Putamen (tissue), 1 donor: ENCODE data around the gene SEC23A.
A peak's percentile ranks its signal among the peaks of the same experiment; 100 is the strongest.
"Not testable (repeated sequence)": the region's sequence is repeated elsewhere in the genome, so short reads cannot be mapped to it uniquely, and the experiment has no call there.

ENCODE experiments used
- DNase-seq: peaks from one replicate; pipeline ENCODE4 v3.0.0-alpha.2; 2016; ENCODE audit warnings: low spot score

The SEC23A gene

GRCh38 chr14:39029789-39030188, 73.2 kb downstream of the SEC23A start:
- DNase-seq = no peak

GRCh38 chr14:39028620-39029019, 74.4 kb downstream of the SEC23A start:
- DNase-seq = no peak

GRCh38 chr14:39025810-39026627, 77.0 kb downstream of the SEC23A start:
- DNase-seq = no peak

GRCh38 chr14:39025250-39025809, 77.7 kb downstream of the SEC23A start:
- no peak for DNase-seq

- no peak for DNase-seq
These were observed 78.8 kb downstream of the SEC23A start for GRCh38 chr14:39023939-39024871.

- DNase-seq = not testable (repeated sequence)
These were observed 85.7 kb downstream of the SEC23A start for GRCh38 chr14:39017096-39018016.

- DNase-seq = no peak
These were observed 86.3 kb downstream of the SEC23A start for GRCh38 chr14:39016733-39017095.

GRCh38 chr14:39015964-39016577, 87.0 kb downstream of the SEC23A start:
- no peak for DNase-seq

GRCh38 chr14:39015360-39015961, 87.6 kb downstream of the SEC23A start:
- DNase-seq = peak; percentile 56

- no peak for DNase-seq
These were observed 88.6 kb downstream of the SEC23A start for GRCh38 chr14:39014460-39014859.

- DNase-seq = not testable (repeated sequence)
These were observed 94.1 kb downstream of the SEC23A start for GRCh38 chr14:39008965-39009364.

- DNase-seq = no peak
These were observed 96.2 kb downstream of the SEC23A start for GRCh38 chr14:39006721-39007410.

GRCh38 chr14:39005044-39005880, 97.8 kb downstream of the SEC23A start:
- no peak for DNase-seq

- no peak for DNase-seq
These were observed 103.1 kb downstream of the SEC23A start for GRCh38 chr14:38999949-39000348.

- no peak for DNase-seq
These were observed 108.3 kb downstream of the SEC23A start for GRCh38 chr14:38994731-38995130.

GRCh38 chr14:38993981-38994380, 109.1 kb downstream of the SEC23A start:
- no peak for DNase-seq

GRCh38 chr14:38992067-38992844, 110.8 kb downstream of the SEC23A start:
- DNase-seq = no peak

- DNase-seq = no peak
These were observed 111.7 kb downstream of the SEC23A start for GRCh38 chr14:38991299-38991698.
